GM18526 (cell line): ENCODE measurements around the gene RFX8.

Experiments
- POLR2A ChIP-seq: IDR thresholded peaks from 3 replicates; pipeline ENCODE4 v1.6.1; 2011; ENCODE audit not compliant: insufficient read length; ENCODE audit errors: extremely low read depth

Gene RFX8

DNA sequence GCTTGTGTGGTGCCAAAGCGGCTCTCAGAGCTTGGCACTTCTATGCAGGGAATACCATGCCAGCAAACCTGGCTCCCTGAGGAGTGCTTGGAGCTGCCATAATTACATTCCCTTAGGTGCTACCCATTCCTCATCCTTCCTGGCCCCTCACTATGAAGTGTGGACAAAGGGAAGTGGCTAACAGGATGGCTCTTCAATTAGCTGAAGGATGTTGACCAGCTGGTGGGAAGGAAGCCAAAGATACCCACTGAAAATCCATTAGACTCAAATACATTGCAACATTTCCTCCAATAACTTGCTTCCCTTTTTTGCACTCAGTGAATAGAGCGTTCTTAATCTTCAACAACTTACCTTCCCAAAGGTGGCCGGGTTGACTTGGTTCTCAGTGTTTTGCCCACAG lies 8.5 kb downstream of the RFX8 start:
- no peak for TF ChIP-seq POLR2A

DNA sequence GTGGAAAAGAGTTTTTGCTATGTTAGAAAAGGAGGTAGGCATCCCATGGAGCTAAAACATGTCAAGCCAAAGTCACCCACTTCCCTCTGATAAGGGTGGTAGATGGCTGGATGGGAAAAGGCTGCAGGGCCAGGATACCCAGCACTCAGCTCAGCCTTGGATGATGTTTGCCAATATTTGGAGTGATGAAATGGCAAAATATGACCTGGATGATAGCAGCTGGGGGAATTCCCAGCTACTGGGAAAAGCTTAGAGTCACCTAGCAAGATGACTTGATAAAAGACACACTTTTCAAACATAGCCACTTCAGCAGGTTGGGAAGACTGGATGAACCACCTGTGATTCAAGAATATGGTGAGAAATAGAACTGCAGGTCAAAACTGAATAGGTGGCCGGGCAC lies 10.1 kb downstream of the RFX8 start:
- TF ChIP-seq POLR2A, result no peak

DNA sequence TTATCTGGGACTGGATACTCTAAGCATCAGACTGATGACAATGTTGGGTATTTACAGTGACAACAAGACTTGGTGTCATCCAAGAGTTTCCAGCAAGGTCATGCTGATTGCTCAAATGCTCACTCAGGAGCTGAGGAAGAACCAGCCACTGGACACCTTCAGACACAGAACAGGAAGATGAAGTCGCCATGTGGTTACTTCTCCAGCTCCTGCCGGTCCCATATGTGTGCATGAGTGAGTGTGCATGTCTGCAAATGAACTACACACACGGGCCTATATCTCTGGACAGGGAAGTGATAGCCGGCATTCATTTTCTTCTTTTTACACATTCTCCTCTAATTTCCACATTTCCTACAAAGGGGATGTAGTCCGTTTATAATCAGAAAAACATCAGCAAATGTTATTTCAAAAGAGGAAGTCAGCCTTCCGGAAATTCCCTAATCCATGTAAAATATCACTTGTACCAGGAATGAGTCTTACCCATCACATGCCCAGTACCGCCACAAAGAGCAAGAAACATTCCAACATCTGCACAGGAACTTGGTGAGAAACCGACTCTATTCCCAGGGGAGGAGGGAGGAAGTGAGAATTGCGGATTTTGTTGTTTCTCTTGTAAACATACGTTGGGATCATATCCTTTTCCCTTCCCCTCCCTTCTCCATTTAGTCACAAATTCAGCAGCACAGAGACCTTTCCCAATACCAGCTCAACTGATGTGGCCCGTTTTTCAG lies 10.8 kb downstream of the RFX8 start:
- TF ChIP-seq POLR2A, result no peak

DNA sequence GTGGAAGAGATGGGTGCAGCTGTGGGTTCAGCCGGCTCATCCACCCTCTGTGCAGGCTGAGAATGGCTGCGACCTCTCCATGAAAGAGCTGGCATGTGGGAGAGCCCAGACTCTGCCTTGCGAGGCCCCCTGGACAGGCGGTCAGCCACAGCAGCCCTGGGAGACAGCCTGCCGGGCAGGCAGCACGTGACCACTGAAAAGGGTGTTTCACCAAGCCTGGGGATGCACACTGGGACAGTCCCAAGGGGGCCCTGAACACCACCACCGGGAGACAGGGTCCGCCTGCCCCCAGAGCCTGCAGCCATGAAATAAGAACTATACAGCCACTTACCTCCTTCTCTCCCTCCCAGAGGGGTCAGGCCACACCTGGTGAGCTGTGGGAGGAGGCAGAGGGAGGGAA lies 11.5 kb downstream of the RFX8 start:
- TF ChIP-seq POLR2A, result no peak

DNA sequence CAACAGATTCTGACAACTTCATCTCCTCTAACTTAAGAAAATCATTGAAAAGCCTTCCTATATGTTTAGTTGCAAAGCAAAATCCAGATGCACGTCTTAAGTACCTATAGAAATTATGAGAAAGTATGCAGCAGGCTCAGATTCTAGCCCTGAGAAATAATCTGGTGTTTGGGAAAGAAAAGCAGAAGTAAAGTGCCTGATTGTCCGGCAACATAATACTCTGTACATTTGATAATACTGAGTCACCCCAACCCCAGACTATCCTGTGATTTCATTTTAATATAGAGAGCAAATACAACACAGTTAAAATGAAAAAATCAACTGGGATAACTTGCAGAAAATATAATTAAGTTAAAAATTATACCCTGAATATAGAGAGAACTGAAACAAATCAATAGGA lies 13.5 kb downstream of the RFX8 start:
- TF ChIP-seq POLR2A, result no peak

DNA sequence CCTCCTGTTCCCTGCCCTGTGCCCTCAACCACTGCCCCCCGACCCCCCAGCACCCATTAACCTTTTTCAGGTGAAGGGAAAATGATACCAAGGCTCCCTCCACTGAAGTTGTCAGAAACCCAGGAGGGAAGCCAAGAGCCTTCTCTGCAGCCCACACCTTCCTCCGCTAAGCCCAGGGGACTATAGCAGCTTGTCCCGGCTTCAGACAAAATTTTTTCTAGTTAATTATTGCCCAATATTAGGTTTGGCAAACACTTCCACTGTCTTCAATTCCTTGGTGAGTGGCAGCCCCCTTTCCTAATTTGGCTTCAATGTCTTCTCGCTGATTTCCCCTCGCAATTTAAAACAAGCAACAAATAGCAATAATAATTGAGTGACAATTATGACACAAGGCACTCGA lies 23.9 kb downstream of the RFX8 start:
- no peak for TF ChIP-seq POLR2A

DNA sequence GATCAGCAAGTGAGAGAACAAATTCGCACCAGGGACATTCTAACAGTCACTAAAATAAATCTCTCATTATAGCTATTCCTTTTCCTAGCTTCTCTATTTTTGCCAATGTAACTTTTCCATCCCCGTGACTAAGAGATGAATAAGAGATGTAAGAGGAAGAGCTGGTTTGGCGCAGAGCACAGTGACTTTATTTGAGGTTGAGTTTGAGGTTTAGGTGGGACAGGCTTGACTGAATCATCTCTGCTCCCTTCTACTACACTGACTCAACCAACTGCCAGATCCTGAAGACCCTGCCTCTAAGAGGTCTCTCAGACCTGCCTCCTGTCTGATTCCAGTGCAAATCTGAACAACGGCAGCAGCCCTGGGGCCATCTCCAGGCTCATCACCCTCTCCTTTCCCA lies 28.0 kb downstream of the RFX8 start:
- no peak for TF ChIP-seq POLR2A

DNA sequence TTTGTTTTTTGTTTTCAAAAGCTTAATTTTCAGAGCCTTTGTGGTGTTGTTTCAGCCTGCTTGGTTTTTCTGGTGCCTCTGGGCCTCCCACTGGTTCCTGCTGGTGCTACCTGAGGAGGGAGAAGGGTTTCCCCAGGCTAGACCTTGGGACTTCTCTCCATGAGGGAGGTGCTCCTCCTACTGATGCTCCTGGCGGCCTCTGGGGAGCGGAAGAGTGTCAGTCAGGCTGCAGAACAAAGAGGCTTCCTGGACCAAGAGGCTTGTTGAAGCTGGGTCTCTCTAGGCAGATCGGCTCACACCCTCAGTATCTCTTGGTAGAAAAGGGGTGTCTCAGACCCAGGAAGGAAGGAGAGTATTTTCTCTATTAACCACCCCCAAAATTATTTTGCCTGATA lies 32.2 kb downstream of the RFX8 start:
- no peak for TF ChIP-seq POLR2A

DNA sequence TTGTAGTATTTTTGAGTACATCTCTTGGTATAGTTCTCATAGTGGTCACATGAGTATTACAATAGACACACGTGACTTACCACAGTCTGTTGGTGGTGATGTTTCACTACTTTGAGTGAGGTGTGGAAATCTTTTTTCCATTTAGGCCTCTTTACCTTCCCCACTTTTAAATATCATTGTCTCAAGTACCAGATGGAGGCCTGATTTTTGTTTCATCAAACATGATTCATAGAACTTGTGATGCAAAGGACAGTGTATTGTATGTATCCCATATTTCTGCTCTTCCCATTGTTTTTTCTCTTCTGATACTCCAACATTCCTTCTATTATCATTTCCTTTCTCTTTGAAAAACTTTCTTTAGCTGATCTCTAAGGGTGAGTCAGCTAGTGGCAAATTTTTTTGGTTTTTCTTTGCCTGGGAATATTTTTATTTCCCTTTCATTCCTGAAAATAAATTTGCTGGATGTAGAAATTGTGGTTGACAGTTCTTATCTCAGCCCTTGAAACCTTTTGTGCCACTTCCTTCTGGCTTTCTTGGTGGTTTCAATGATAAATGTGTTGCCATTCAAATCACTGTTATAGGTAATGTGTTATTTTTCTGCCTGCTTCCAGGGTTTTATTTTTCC lies 32.8 kb downstream of the RFX8 start:
- TF ChIP-seq POLR2A, result no peak

DNA sequence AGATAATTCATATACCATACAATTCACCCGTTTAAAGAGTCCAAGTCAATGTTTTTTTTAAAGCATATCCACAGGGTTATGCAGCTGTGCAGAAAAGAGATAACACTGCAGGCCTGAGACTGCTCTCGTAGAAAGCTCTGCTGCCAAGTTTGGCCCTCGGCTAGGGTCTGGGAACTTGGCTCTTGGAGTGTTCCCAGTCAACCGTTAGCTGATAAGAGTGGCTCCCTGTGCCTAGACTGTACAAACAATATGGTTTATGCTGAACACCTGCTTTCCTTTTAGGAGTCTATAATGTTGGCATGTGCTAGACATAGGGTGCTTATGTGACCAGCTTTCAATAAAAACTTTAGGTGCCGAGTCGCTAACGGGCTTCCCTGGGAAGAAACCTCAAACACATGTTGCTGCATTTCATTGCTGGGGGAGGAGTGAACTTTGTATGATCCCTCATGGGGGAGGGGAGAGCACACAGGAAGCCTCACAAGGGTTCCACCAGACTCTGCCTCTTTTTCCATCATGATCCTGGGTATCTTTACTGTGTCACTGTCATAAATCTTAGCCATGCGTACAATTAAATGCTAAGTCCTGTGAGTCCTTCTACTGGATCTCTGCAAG lies 34.7 kb downstream of the RFX8 start:
- no peak for TF ChIP-seq POLR2A

DNA sequence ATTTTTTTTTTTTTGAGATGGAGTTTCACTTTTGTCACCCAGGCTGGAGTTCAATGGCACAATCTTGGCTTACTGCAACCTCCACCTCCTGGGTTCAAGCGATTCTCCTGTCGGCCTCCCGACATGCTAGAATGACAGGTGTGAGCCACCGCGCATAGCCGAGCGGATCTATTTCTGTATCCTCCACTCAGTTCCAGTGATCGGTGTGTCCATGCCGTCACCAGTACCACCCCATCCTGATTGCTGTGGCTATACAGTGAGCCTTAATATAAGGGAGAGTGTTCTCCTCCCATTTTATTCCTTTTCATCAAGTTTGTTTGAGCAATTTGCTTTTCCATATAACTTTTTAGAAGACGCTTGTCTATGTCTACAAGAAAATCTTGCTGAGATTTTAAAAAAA lies 35.2 kb downstream of the RFX8 start:
- no peak for TF ChIP-seq POLR2A

DNA sequence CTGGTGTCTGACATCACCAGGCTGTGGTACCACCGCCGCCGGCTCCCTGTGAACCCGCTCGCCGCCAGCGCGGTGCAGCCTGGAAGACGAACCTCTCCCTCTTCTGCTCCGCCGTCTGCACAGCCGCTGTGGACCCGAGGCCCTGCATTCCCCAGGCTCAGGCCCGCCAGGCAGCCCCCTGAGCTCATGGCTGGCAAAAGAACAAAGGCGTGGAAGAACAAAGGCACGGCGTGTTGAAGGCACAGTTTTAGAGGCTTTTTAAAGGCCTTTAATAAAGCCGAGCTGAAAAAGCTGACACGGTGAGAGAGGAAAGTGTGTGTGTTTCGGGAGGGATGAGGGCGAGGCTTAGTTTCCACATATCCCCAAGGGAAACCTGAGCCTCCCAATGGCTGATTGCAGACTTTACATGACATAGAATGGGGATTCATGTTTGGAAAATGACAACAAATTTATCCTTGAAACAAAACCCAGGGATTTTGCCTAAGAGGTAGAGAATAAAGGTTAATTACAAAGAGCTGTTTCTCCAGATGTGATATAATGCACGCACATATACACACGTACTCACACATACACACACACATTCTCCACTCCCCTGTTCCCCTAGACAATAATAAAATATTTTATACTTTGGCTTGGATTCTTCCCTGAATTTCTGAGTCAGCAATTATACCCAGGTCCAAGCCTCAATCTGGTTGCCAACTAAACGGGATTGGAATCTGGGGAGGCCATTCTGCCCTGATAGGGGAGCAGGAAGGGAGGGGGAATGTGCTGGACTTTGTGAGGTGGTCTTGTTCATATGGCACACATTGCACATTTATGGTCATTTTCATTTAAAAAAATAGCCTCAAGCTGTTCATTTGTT lies 39.7 kb downstream of the RFX8 start:
- TF ChIP-seq POLR2A, result no peak

DNA sequence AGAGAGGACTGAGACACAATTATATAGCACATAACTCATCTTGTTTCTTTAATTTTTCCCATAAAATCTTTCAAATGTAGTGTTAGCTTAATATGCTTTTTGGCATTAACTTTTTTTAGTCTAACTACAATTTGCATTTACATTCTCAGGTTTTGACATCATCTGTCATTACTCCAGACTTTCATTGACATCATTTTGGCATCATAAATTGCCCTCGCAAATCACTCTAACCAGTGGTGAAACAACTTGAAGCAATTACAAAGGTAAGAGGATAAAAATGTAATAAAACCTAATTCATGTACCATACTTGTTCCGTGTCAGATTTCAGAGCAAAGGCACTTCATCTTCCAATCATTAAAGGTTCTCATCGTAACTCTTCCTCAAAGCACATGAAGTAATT lies 41.4 kb downstream of the RFX8 start:
- no peak for TF ChIP-seq POLR2A

DNA sequence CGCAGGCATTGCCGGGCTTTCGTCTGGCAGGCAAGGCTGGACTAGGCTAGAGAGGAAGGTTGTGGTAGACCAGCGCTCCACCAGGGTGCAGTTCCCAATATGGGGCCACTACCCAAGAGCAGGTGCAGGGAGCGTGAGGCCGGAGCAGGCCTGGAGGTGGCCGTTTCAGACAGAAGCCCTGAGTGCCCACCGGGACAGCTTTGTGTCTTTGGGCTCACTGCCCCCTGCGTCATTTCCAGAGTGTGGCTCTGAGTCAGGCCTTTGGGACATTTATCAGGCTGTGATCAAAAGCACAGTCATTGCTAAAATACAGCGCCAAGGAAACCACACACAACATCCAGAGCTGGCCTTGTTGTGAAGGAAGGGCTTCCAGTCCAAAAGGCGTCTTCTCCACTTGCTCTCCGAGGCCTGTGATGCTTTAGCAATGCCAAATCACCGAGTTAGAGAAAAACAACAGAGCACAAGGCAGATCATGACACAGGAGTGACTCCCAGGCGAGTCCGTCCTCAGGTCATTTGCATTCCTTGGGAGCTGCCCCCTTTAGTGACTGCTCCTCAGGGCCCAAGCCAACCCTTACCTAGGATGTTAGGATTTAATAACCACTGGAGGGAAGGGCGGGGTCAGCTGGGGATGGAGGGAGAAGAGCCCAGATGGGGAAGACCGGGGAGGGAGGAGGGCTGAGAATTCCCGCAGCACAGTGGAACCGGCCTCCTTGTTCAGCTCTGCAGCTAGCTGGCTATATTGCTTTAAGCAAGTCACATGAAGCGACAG lies 42.3 kb downstream of the RFX8 start:
- TF ChIP-seq POLR2A, result no peak

DNA sequence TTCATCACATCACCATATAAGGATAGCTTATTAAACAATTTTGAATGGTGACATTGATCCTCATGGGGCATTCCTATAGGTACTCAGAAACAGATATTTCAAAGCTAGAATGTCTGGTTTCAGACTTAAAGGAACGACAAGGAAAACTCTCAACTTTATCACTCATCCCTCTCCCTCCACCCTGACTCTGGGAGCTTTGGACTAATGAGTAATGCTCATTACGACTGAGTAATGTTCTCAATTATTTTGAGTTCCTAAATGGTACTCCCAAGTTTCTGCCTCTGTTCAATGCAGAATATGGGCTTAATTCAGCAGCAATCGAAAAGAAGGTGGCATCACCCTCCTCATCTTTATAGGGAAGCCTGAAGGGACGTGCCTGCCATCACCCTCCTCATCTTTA lies 43.4 kb downstream of the RFX8 start:
- no peak for TF ChIP-seq POLR2A
